ENCODE results near the gene MNAT1.

DNA sequence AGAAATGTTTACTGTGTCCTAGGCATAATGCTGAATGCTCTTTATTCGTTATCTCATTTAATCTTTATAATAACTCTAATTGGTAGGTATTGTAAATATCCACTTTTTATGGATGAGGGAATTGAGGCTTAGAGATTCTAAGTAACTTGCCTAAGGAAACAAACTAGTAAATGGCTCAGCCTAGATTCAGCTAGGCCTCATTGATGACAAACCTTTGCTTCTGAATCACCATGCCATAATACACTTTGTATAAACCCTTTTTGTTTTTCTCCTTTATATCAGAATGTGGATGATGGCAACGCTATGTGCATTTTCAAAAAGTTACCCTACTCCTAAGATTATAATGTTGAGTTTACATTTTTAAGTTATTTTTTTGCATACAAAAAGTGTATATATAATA lies 34.0 kb downstream of the MNAT1 start:
- TF ChIP-seq, protein P1, sequence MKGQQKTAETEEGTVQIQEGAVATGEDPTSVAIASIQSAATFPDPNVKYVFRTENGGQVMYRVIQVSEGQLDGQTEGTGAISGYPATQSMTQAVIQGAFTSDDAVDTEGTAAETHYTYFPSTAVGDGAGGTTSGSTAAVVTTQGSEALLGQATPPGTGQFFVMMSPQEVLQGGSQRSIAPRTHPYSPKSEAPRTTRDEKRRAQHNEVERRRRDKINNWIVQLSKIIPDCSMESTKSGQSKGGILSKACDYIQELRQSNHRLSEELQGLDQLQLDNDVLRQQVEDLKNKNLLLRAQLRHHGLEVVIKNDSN (IDR thresholded peaks at IDR 0.05), result no peak
- no peak for TF ChIP-seq EP300 (IDR thresholded peaks at IDR 0.05; ENCODE audit: borderline replicate concordance)
- TF ChIP-seq, protein P2, sequence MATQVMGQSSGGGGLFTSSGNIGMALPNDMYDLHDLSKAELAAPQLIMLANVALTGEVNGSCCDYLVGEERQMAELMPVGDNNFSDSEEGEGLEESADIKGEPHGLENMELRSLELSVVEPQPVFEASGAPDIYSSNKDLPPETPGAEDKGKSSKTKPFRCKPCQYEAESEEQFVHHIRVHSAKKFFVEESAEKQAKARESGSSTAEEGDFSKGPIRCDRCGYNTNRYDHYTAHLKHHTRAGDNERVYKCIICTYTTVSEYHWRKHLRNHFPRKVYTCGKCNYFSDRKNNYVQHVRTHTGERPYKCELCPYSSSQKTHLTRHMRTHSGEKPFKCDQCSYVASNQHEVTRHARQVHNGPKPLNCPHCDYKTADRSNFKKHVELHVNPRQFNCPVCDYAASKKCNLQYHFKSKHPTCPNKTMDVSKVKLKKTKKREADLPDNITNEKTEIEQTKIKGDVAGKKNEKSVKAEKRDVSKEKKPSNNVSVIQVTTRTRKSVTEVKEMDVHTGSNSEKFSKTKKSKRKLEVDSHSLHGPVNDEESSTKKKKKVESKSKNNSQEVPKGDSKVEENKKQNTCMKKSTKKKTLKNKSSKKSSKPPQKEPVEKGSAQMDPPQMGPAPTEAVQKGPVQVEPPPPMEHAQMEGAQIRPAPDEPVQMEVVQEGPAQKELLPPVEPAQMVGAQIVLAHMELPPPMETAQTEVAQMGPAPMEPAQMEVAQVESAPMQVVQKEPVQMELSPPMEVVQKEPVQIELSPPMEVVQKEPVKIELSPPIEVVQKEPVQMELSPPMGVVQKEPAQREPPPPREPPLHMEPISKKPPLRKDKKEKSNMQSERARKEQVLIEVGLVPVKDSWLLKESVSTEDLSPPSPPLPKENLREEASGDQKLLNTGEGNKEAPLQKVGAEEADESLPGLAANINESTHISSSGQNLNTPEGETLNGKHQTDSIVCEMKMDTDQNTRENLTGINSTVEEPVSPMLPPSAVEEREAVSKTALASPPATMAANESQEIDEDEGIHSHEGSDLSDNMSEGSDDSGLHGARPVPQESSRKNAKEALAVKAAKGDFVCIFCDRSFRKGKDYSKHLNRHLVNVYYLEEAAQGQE (IDR thresholded peaks at IDR 0.05; ENCODE audit: low read depth), result no peak
- no peak for TF ChIP-seq FOXM1 (IDR thresholded peaks at IDR 0.05; ENCODE audit: borderline replicate concordance, low read depth)
